Activated T-cell treated with anti-CD3 and anti-CD28 coated beads, Interleukin-2, amount 50 U/mL, for 1 hour (primary cell): ENCODE results near the gene KCNK17.

ENCODE experiments used
- DNase-seq: peaks from one replicate; pipeline ENCODE4 v3.0.0-alpha.2; 2020

KCNK17 gene

DNA sequence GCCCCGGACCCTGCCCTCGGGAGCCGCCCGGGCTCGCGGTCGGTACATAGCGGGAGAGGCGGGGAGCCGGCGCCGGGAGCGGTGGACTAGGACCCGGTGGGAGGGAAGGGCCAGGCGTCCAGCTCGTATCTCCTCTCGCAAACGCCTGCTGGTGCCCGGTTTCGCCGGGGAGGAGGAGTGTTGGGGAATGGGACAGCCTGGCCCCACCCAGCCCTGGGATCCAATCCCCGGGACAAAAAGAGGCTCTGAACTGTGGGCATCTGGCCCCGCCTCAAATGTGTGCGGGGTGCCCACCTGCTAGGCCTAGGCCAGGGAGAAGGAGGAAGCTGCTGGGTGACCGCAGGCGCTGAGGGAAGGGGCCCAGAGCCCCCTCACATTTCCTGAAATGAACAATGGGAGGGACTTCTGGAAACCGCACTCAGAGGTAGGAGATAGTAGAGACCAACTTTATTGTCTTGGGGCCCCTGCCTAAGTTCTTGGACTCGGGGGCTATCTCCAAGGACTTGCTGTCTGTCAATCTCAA, at the start of gene KCNK17:
Gene KCNK17, minus strand, starts transcription at position 147 of the 523 bp plus-strand sequence. Its CDS starts 99 bp downstream, at position 48.
- DNase-seq: no peak

DNA sequence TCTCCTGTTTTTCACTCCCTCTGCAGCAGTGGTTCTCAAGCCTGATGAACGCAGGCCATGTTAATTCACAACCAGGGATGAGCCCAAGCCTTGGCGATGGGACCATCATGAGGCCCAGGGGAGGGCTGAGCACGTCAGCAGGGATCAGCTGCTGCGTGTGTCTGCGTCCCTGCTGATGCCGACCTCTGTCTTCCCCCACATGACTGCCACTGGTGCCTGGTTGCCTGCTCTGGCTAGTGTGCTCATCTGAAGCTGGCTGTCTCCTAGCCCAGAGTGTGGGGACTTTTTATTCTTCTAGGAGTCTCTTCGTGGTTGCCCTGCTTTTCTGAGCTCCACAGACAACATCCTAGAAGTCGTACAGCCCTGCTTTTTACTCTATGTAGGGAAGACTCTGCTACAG, 49.1 kb upstream of the KCNK17 start:
- no peak for DNase-seq

GRCh38 chr6:39362487-39362865, 48.3 kb upstream of the KCNK17 start:
- no peak for DNase-seq

- peak; percentile 37 for DNase-seq
These were observed 47.7 kb upstream of the KCNK17 start for GRCh38 chr6:39361657-39362486.

GRCh38 chr6:39360378-39360777, 46.2 kb upstream of the KCNK17 start:
- no peak for DNase-seq

GRCh38 chr6:39357998-39358686, 43.9 kb upstream of the KCNK17 start:
- DNase-seq: no peak

- DNase-seq: no peak
These were observed 39.6 kb upstream of the KCNK17 start for GRCh38 chr6:39353698-39354315.

DNA sequence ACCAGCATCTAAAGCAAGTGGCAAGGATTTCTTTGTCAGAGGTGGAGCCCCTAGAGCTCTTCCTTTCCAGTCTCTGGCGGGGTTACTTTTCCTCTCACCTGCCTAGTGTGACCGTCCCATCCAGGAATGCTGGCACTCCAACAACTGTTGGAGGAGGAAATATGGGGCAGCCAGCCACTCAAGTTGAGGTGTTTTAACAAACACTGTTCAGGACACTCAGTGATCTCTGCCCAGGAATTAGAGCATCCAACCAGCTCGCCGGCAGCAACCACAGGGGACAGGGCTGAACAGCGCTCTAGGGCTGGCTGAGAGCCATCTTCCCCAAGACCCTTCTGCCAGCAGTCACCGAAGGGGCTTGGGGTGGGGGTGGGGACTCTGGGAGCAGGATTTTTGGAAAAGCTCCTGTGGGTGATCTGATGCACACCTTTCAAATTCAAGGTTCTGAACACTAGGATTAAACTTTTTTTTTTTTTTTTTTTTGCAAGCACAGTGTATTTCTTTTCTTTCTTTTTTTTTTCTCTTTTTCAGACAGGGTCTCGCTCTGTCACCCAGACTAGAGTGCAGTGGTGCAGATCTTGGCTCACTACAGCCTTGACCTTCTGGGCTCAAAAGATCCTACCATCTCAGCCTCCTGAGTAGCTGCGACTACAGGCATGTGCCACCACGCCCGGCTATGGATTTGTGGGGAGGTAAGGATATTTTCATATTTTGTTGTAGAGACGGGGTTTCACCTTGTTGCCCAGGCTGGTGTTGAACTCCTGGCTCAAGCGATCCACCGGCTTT, 36.7 kb upstream of the KCNK17 start:
- DNase-seq: no peak

GRCh38 chr6:39348740-39349139, 34.5 kb upstream of the KCNK17 start:
- DNase-seq: no peak

DNA sequence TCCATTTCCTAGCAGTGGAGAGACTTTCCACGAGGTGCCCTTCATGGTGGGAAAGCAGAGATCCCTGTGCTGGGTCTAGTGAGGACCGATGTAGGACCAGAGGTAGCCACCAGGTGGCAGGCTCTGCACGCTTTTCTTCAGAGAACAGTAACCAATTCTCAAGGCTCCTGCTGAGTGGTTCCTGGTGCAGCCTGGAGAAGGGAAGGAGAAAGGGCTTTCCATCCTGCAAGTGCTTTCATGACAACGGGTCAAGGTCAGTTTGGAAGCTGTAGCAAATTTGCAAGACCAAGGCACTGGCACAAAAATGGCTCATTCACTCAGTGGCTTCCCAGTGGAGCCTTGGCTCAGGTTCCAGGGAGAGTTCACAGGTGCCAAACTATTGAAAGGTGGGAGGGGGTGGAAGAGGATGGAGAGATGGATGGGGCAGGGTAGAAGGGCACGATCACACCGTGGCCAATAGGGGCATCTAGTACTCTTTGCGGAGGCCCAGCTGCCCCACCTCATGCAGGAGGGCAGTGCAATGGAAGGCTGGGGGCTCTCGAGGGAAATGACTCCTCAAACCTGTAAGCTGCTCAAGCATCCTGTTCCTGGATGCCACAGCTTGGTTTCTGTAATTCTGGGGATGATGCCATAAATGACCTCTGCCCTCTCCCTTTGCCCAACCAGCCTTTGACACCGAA, 33.8 kb upstream of the KCNK17 start:
- peak; percentile 60 for DNase-seq

DNA sequence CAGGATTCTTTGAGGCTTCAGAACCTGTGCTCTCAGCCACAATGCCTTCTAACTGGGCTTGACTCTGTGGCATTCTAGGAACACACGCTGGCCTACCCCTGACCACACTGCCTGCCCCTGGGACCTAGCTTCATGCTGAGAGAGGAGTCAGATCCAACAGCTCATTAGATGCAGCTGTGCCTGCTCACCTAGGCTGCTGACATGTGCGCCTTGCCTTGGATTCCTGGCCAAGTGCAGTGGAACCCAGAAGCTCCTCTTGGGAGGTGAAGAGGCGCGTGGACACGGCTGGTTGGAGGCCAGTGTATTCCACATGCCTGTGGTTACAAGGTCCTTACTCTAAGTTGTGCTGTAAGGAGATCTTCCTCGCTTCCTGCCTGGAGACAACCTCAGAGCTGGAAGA, 33.0 kb upstream of the KCNK17 start:
- no peak for DNase-seq

DNA sequence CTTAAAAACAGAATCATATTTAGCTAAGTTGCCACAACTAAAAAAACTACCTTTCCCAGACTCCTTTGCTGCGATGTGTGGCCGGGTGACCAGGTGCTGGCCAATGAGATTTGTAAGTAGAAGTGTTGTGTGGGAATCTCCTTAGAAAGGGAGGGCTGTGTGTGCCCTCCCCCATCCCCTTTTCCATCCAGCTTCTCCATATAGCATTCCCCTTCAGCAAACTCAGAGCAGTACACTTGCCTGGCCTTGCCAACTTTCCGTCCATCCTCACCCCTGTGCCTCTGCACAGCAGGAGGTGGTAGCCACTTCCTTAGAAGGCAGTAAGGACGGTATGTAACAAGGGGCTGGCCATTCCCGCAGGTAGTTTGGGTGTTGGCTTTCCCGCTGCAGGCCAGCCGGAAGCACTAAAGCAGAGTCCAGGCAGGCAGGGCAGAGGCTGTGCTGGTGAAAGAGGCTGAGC, 30.6 kb upstream of the KCNK17 start:
- DNase-seq: no peak

DNA sequence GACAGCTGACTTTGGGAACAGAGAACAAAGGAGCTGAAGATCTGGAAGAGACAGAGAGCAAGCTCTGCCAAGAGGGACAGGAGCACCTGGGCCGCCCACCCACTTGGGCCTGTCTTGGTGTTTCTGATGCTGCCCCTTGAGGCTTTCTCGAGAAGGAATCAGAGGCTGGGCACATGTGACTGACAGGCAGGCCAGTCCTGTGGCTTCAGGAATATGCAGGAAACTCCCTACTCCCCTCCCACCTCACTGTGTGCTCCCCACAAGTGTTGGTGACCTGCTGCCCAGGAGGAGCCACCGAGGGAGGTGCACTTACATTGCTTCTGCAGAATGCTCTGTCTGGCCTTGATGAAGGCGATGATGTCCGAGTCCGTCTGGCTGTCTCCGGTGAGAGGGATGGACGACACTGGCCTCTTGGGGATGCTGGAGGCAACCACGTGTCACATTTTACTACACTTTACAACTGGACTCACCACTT, 29.2 kb upstream of the KCNK17 start:
- DNase-seq: no peak

DNA sequence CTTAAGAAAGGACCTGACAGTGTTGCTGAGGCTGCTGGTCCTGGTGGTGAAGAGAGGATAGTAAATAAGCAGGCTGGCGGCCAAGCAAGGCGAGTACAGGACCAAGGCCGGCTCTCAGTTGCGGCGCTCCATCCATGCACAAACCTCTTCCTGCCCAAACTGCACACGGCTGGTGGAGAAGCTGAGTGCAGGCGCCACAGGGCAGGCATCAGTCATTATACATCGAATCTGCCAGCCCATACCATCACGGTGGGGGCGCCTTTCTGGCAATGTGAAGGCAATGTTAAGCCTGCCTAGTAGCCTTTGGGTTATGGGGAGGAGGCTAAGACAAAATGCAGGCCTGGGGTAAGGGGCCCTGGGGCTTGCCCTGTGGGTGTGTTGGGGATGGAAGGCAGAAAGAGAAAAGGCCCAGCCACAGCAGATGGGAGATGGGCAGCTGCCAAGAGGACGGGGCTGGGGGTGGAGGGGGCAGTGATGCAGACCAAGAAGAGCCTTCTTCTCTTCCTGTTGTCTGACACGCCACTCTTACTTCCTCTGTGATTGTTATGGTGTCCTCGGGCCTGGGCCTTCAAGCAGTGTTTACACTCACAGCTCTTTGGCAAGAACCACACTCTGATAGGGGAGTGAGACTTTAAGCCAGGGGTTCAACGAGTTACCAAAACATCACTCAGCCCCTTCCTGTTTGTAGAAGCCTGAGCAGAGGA, 28.6 kb upstream of the KCNK17 start:
- DNase-seq: no peak

DNA sequence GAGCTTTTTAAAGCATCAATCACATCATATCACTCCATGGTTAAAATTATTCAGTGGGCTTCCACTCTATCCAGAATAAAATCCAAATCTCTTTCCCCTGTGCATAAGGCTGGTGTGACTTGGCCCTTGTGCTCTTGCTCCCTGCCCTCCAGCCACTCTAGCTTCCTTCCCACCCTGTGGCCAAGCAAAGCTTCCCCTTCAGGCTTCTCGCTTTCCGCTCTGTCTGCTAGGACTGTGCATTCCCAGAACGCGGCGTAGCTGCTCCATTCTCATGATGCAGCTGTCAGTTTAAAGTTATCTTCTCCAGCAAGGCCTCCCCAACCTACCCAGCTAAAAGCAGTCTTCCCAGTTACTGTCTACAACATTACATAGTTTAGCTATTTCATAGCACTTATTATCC, 27.7 kb upstream of the KCNK17 start:
- no peak for DNase-seq

DNA sequence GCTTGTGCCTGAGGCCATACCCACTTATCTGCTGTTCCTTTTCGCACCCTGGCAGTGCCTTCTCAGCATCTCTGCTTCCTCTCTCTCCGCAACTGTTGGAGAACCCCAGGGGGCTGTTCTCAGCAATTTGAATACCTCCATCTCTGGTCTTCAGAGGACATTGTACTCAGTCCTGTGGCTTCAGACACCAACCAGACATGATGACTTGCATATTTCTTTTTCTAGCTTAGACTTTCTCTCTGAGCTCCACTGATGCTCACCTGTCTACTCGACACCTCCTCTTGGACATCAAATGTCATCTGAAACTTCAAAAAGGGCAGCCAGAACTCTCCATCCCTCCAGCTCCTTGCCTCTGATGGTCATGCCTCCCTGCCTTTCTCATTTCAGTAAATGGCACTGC, 27.1 kb upstream of the KCNK17 start:
- DNase-seq: no peak

DNA sequence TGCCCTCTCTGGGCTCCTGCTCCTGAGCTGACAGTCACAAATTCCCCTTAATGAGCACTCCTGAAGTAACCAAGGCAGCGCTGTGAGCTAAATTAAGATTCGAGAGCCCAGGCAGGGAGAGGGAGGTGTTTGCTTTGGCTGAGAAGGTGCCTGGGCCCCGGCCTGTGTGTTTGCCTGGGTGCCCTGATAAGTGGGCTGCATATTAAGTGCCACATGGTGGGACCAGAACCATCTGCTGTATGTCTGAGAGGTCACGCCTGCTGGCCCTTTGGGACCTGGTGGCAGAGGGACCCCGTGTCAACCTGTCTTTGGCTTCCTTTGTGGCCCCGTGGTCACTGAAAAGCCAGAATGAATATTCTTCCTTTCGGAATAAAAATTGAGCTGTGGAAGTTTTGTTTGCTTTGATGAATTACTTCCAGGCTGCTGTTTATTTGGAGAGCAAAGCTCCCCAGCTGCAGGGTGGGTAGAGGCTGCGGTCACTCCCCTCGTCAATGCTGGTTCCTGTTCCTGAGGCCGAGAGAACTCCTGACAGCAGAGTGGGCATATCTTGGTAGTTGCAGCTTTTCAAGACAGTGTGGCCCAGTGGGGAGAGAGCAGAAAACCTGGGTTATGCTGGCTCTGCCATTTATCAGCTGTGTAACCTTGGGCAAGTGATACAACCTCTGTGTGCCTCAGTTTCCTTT, 25.8 kb upstream of the KCNK17 start:
- no peak for DNase-seq

DNA sequence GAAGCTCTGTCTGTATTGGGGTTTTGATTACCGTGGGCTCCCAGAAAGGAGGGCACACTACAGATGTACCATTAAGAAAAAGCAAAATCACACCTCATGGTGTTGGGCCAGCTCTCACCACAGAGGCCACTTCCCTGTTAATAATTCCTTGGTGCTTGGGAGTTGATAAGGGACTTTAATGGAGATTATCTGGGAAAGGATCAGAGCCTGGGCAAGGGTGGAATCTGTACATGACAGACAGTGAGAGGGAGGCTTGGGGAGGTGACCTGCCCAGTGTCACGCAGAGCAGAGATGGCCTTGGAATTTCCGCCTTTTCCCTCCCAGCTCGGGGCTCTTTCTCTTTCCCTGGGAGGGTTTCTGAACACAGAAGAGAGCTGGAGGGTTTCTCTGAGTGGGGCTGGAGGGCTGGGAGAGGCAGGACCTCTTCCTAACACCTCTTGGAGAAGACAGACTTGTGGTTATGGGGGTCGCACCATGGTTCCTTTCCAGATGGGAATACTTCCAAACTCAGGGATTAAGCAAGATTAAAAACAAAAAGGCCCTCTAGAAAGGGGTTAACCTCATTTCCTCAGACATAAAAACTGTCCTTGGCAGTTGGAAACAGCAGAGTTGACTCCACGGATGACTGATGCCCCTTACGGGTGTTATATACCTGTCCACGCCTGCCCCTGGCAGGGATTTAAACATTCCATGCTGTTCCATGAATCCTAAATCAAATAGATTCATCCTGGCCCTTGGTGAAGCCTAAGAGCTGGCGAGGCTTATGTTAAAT, 25.1 kb upstream of the KCNK17 start:
- DNase-seq: no peak

DNA sequence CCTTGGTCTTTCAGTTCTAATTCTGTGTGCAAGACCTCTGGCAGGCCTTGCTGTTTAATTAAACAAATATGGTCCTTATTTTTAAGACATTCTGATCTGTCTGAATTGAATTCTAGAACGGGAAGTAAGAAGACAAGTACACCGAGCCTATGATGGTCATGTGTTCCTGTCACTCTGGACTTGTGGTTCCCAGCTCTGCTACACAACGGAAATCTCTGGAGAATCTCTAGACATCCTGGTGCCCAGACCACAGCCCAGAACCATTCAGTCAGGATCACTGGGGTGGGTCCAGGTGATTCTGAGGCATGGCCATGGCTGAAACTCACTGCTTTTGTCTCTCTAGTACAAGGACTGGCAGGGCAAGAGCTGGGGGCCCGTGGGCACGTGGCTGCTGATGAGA, 24.2 kb upstream of the KCNK17 start:
- no peak for DNase-seq
